GM12873 (cell line): ENCODE data around the gene PLOD3.

Experiments
- CTCF ChIP-seq: IDR thresholded peaks from 2 replicates; pipeline ENCODE4 v1.5.1; 2012; ENCODE audit warnings: low read depth, mild to moderate bottlenecking, moderate library complexity, low read length, control low read depth; ENCODE audit not compliant: insufficient read depth; ENCODE audit errors: missing control alignments

PLOD3 gene

GRCh38 chr7:101212014-101212413, 5.4 kb downstream of the PLOD3 start:
- TF ChIP-seq CTCF = no peak

- no peak for TF ChIP-seq CTCF
Measured at GRCh38 chr7:101211501-101211900, 5.9 kb downstream of the PLOD3 start.

- TF ChIP-seq CTCF = no peak
Measured at GRCh38 chr7:101210143-101210542, 7.2 kb downstream of the PLOD3 start.

GRCh38 chr7:101208794-101209193, 8.6 kb downstream of the PLOD3 start:
- no peak for TF ChIP-seq CTCF

GRCh38 chr7:101207459-101207858, 9.9 kb downstream of the PLOD3 start:
- TF ChIP-seq CTCF = no peak

- no peak for TF ChIP-seq CTCF
Measured at GRCh38 chr7:101206665-101207042, 10.7 kb downstream of the PLOD3 start.

- TF ChIP-seq CTCF = no peak
Measured at GRCh38 chr7:101205901-101206664, 11.3 kb downstream of the PLOD3 start.

- no peak for TF ChIP-seq CTCF
Measured at GRCh38 chr7:101202603-101202918, 14.8 kb downstream of the PLOD3 start.
